Stimulated activated naive CD8-positive, alpha-beta T cell treated with anti-CD3 and anti-CD28 coated beads, Interleukin-15, Interleukin-2, amounts not matched to agents 100 U/mL and 50 U/mL, for 24 hours (primary cell): Measurements from ENCODE around the gene KLRK1.
A peak's percentile ranks its signal among the peaks of the same experiment; 100 is the strongest.
"Not testable (repeated sequence)": the region's sequence is repeated elsewhere in the genome, so short reads cannot be mapped to it uniquely, and the experiment has no call there.

Experiments used
- ATAC-seq: fragments of 150-1000 bp; cut with Tn5 transposase; one replicate; pipeline ENCODE4 v1.10.0; 2021
- DNase-seq: peaks from one replicate; pipeline ENCODE4 v3.0.0; 2021

Gene KLRK1

DNA sequence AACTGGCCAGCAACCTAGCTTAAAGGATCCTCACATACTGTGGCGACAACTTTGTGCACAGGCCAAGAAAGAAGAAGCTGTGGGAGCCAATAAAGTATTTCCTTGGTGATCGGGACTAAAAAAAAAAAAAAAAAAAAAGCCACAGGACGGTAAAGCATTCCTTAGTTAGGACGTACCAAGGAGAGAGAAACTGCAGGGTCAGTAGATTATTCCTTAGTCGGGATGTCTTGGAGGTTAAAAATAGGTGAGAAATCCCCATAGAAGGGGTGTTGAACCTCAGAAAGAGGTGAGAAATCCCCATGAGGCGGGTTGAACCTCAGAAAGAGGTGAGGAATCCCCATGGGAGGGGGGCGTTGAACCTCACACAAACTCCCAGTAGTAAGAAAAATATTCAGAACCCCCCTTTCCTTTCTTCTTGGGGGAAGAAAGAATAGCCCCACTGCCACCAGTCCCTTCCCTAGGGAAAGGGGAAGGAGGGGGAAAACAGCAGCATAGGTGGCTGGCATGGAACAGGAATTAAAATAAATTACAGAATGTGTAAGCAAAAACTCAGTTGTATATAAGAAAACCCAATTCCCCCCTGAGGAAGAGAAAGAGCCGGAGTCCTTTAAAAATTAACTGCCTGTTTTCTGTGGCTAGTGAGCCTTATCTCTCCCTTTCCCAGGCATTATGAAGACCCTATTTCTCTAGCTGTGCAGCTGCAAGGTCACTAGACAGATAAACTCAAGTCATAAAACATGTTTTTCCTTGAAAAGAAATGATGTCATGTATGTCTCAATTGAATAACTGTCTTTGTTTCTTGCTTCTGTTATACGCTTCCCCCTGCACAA lies 26.8 kb downstream of the KLRK1 start:
- no peak for DNase-seq

DNA sequence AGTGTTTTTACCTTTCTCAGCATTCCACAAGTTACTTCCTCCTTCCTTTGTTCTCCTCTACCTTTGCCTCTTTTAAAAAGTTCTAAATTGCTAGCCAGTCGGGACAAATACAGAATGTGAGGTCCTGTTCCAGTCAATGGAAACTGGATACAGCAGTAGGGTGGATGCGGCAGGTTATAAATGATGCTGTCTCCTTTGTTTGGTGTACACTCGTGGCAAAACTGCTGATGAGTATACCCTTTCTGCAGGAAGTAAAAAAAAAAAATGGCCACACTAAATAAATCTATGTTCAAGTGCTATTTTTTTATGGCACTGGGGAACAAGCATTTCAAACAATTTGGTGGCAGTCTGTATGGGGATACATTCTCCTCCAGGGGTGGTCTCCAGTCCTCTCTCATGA lies 27.5 kb downstream of the KLRK1 start:
- DNase-seq: no peak
- ATAC-seq: no peak

More for the DNA sequence above, 26.8 kb downstream of the KLRK1 start:
- no peak for ATAC-seq

DNA sequence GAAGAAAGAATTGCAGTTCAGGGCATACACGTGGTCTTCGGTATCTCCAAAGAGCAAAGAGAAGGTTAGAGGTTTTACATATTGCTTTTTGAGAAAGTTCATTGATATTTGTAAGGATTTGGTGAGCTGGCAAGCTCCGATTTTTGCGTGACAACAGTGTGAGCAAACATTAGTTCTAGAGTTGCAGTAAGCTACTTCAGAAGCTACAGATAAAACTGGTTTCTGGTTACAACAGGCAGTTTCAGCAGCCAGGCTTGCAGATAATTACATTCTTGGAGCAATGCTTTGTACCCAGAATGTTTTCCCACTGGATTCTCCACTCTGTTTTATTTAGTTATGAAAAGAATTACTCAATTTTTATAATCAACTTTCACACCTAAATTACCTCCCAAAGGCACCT lies 28.2 kb downstream of the KLRK1 start:
- DNase-seq (no peak), ATAC-seq (no peak)

DNA sequence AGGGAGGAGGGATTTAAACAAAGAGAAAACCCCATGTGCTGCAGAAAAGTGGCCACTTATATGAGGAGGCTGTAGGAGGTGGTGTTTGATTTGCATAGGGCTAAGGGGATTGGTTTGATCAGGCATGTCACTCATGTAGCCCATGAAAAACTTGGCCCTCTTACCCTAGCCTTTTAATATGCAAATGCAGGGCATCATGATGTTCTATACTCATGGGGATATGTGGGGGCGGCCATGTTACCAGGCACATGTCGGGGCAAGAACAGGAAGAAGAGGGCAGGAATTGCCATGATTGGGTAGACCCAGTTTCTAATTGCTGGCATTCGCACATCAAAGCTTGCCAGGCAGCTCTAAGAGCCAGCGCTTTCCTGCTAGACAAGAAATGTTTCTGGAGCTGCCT lies 28.8 kb downstream of the KLRK1 start:
- DNase-seq (no peak), ATAC-seq (peak; percentile 41)

DNA sequence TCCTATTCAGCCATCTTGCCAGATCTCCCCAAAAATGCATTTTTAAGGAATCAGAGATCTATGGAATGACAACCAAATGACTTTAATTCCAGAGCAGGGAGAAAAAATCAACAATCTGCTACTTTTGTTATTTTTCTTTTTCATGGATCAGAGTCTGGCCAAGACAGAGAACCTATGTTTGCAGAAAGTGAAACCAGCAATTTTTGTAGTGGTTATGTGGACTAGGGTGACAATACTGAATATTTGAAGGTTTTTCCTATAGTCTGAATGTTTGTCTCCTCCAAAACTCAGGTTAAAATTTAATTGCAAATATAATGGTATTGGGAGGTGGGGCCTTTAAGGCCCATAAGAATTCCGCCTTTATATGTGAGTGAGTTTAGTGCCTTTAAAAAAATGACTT lies 30.9 kb downstream of the KLRK1 start:
- no peak for DNase-seq
- ATAC-seq: no peak

DNA sequence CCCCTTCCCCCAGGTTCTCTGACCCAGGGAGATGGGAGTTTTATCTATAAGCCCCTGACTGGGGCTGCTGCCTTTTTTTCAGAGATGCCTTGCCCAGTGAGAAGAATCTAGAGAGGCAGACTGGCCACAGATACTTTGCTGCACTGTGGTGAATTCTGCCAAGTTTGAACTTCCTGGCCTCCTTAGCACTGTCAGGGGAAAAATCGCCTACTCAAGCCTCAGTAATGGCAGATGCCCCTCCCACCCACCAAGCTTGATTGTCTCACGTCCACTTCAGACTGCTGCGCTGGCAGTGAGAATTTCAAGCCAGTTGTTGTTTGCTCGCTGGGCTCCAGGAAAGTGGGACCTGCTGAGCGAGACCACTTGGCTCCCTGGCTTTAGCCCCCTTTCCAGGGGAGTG lies 31.7 kb downstream of the KLRK1 start:
- no peak for ATAC-seq
- DNase-seq: no peak

DNA sequence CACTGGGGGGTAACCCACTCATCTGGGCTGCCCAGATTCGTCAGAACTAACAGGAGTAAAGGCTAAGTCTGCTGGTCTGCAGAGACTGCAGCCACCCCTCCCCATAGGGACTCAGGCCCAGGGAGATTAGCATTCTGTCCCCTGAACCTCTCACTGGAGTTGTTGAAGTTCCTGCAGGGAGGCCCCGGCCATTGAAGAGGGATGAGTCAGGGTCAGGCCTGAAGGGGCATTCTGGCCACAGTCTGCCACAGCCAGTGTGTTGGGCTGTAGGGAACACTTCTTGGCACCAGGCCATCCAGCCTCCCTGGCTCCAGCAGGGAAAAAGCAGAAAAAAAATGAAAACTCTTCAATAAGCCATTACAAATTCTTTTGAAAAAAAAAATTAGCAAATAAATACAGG lies 35.3 kb downstream of the KLRK1 start:
- ATAC-seq: no peak
- no peak for DNase-seq

DNA sequence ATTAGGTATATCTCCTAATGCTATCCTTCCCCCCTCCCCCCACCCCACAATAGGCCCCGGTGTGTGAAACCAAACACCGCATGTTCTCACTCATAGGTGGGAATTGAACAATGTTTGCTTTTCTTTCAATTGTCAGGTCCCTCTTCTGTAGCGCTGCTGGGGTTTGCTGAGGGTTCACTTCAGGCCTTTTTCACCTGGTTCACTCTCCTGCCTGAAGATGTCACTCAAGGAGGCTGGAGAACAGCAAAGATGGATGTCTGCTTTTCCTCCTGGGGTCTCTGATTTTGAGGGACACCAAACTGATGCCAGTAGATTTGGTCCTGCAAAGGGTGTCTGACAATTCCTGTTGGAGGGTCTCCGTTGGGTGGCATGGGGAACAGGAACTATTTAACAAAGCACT lies 35.8 kb downstream of the KLRK1 start:
- ATAC-seq: no peak
- DNase-seq: no peak

DNA sequence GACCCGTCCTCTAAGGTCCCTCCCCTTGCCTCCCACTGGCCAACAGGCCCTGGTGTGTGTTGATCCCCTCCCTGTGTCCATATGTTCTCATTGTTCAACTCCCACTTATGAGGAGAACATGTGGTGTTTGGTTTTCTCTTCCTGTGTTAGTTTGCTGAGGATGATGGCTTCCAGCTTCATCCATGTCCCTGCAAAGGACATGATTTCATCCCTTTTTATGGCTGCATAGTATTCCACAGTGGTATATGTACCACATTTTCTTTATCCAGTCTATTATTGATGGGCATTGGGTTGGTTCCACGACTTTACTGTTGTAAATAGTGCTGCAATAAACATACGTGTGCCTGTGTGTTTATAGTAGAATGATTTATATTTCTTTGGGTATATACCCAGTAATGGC lies 38.4 kb downstream of the KLRK1 start:
- not testable (repeated sequence) for DNase-seq, ATAC-seq

DNA sequence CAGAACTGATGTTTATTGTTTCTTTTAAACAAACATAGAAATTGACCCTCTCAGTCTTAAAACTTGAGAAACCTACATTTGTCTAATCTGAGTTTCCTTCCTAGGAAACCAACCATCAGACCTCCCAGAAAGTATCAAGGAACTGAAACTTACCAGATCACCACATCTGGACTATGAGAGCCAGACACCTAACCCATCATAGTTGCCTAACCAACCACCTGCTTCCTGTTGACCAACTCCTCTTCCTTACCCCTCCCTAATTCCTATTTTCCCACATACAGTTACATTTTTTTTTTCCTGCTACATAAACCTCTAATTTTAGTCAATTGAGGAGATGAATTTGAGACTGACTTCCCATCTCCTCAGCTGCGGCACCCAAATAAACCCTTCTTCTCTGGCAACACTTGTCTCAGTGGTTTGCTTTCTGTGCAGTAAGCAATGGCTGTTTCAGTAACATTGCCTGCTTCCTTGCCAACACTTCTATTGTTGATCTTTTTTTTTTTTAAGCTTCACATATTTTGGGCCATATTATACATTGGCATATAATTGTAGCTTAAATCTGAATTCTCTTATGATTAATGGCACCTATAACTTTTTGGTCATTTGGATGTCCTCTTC lies 47.8 kb downstream of the KLRK1 start:
- no peak for ATAC-seq

DNA sequence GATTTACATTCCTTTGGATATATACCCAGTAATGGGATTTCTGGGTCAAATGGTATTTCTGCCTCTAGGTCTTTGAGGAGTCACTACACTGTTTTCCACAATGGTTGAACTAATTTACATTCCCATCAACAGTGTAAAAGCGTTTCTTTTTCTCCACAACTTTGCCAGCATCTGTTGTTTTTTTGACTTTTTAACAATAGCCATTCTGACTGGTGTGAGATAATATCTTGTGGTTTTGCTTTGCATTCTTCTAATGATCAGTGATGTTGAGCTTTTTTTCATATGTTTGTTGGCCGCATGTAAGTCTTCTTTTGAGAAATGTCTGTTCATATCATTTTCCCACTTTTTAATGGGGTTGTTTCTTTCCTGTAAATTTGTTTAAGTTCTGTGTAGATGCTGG lies 48.9 kb downstream of the KLRK1 start:
- DNase-seq, ATAC-seq: not testable (repeated sequence)

More for the DNA sequence above, 47.8 kb downstream of the KLRK1 start:
- no peak for DNase-seq

DNA sequence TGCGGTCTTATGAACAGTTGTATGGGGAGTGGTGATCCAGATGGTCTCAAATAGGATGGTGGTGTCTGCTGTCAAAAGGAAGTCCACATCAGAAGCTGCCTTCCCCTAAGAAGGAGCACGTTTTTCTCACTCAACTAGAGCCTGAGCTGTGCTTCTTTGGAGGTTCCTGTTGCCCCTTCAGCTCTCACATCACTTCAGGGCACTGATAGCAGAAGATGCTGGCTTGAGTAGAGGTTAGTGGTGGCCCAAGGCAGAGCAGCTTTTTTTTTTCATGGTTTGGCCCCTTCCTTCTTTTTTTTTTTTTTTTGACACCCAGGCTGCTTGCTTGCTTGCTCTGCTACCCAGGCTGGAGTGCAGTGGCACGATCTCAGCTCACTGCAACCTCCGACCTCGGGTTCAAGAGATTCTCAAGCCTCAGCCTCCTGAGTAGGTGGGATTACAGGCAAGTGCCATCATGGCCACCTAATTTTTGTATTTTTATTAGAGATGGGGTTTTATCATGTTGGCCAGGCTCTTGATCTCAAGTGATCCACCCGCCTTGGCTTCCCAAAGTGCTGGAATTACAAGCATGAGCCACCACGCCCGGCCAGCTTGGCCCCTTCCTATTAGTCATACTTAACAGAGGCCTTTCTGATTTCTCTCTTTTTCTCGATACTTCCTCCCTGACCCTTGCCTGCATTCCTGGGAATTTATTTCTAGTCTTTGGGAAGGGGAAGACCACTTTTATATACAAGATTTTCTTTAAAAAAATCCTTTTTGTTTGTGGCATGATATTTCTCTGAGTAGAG lies 50.6 kb downstream of the KLRK1 start:
- DNase-seq (no peak), ATAC-seq (no peak)

DNA sequence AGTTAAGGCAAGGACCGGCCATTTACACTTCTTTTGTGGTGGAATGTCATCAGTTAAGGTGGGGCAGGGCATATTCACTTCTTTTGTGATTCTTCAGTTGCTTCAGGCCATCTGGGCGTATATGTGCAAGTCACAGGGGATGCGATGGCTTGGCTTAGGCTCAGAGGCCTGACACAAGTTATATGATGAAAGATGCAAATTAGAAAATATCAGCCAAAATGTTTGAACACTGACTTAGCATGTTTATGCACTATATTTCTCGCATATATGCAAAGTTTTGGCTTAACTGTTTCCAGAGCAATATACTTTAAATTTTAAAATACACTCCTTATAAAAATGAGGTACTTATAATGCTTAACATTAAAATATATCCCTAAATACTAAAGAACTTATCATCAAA lies 51.4 kb downstream of the KLRK1 start:
- not testable (repeated sequence) for DNase-seq, ATAC-seq

DNA sequence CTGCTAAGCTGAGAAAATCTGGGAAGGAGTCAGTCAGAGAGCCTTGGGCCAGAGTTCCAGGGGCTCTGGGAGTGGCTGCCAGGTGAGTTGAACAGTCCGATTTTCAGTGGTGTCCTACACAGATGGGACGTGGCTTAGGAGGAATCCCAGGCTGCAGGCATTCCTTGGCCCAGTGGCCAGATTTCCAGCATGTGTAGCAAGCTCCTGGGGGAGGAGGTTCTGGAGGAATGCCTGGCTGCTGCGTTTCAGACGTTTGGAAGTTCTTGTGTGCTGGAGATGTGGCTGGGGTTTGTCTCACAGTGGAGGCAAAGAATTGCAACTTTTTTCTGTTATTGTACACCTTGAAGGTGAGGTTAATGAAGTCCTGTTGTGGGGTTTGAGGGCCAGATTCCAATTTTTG lies 53.6 kb downstream of the KLRK1 start:
- not testable (repeated sequence) for DNase-seq, ATAC-seq

DNA sequence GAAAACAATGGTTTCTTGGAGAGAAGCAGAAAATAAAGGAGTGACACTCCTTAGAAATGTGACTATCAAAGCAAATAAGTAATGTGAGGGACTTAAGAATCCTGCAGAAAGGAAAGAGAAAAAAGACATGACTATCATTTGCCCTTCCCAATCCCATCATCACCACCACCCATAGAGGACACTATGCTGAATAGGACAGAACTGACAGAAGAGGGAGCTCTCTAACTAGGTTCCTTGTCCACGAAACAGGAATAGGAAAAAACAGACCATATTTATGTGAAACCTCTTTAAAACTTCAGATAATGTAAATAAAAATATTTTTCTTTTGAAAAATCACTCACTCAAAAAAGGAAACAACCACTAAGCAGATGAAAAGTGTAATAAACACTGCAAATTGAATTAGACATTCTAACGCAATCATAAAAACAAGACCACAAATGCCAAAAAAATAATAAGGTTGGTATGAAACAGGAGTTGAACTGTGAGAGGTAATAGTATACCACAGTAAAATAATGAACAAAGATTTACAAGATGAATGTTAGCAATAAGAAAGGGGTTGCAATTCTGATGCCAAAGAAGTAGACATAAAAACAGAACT lies 58.1 kb downstream of the KLRK1 start:
- DNase-seq (no peak), ATAC-seq (peak; percentile 73)

DNA sequence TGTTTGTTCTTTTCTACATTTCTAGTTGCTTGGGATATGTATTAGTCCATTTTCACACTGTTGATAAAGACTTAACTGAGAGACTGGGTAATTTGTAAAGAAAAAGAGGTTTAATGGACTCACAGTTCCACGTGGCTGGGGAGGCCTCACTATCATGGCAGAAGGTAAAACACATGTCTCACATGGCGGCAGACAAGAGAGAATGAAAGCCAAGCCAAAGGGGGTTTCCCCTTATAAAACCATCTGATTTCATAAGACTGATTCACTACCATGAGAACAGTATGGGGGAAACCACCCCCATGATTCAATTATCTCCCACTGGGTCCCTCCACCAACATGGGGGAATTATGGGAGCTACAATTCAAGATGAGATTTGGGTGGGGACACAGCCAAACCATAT lies 61.1 kb downstream of the KLRK1 start:
- not testable (repeated sequence) for DNase-seq
- ATAC-seq: peak; percentile 68
